ENCODE data around the gene PHC2. TPM values are rescaled to one million over a fixed set of nuclear protein-coding genes. Genes with fewer than 3 reads are reported as not detected.

The PHC2 gene
- total RNA-seq, 2 donors from 2014 or later: 60.6 to 74.8 TPM

DNA sequence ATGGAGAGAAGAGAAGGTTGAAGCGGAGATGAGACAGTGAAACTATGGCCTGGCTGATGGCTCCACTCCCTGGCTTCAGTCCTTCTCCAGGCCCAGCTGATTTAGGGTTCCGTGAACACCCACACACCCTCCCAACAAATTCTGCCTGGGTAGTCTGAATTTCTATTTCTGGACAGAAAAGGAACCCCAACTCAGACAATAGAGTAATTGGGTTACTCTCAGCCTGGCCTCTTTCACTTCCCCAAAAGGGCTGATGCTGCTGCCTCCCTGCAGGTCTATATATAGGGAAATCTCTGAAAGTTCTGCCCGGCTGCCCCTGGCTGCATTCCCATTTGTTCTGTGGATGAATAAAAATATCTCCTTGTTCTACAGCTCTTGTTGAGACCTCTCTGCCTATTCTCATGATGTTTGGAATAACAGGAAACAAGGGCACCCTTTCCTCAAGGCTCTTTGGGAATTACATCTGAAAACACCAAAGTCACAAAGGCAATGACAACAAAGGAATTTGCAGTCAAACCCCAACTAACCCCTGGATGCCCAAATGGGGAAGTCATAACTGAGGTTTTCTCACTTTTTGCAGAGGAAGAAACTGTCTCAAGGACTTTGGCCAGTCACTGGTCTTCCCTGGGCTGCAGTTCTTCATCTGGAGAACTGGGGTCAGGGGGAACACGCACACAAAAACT is 30.2 kb upstream of the PHC2 start:
- H3K9ac ChIP-seq (ENCODE audit: low read depth in 2 of 2, low read length in 2 of 2): no peak overlapping the region
- no peak for DNase-seq
- no peaks in the 10 kb centered on the region for H3K9me3 ChIP-seq
- no peaks in the 10 kb centered on the region for H3K4me1 ChIP-seq
- H3K27me3 ChIP-seq: no peaks in the 10 kb centered on the region
- no peak overlapping the region for H3K4me3 ChIP-seq
- intact Hi-C loops (cut with DNase I): loop anchor here (5.0 kb wide), 1 partner anchor 84 kb away; no protein-coding TSS in a partner anchor
- no peaks in the 10 kb centered on the region for H3K36me3 ChIP-seq
- no peak overlapping the region for H3K27ac ChIP-seq
- TF ChIP-seq, protein P1, sequence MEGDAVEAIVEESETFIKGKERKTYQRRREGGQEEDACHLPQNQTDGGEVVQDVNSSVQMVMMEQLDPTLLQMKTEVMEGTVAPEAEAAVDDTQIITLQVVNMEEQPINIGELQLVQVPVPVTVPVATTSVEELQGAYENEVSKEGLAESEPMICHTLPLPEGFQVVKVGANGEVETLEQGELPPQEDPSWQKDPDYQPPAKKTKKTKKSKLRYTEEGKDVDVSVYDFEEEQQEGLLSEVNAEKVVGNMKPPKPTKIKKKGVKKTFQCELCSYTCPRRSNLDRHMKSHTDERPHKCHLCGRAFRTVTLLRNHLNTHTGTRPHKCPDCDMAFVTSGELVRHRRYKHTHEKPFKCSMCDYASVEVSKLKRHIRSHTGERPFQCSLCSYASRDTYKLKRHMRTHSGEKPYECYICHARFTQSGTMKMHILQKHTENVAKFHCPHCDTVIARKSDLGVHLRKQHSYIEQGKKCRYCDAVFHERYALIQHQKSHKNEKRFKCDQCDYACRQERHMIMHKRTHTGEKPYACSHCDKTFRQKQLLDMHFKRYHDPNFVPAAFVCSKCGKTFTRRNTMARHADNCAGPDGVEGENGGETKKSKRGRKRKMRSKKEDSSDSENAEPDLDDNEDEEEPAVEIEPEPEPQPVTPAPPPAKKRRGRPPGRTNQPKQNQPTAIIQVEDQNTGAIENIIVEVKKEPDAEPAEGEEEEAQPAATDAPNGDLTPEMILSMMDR (IDR thresholded peaks at IDR 0.05): no peak

DNA sequence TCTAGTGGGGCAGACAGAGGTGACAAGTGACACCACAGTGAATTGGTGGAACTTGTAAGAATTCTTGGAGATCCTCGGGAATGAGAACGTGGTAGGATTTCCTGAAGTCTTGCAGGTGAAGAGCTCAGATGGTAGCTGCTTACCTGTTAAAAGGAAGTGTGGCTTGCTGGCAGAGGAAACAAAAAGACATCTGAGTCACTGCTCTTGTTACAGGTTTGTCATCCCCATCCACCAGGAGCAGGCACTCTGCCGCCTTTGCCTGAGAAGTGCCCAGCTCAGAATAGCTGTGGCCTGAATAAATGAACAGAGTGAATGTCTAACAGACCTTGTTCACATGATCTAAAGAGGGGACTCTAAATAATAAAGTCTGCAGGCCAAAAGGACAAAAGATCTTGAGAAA is 29.2 kb upstream of the PHC2 start:
- Histone ChIP-seq H3K36me3 (no peaks in the 10 kb centered on the region), H3K27me3 (no peaks in the 10 kb centered on the region), H3K4me3 (no peak overlapping the region), H3K4me1 (no peaks in the 10 kb centered on the region), H3K9me3 (no peaks in the 10 kb centered on the region), H3K27ac (no peak overlapping the region), H3K9ac (ENCODE audit: low read depth in 2 of 2, low read length in 2 of 2) (no peak overlapping the region)
- intact Hi-C loops (cut with DNase I): loop anchor here (5.0 kb wide), 1 partner anchor 83 kb away; no protein-coding TSS in a partner anchor
- TF ChIP-seq, protein P1 (IDR thresholded peaks at IDR 0.05): no peak
- no peak for DNase-seq

DNA sequence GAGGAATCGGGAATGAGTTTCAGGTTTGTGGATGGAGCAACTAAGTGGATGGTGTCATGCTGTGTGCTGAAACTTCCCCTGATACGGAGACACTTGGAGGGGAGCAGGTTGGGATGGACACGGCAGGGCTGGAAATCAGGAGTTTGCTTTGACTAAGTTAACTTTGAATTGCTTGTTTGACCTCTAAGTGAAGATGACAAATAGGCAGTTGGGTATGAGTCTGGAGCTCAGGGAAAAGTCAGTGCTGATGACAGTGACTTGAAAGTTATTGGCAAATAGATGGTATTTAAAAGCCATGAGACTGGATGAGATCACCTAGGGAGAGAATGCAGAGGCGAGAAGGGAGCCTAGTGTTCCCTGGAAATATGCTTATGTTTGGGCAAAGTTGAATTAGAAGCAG is 28.8 kb upstream of the PHC2 start:
- TF ChIP-seq, protein P1 (IDR thresholded peaks at IDR 0.05): no peak
- no peak overlapping the region for H3K9ac ChIP-seq (ENCODE audit: low read depth in 2 of 2, low read length in 2 of 2)
- H3K36me3 ChIP-seq: no peaks in the 10 kb centered on the region
- H3K4me1 ChIP-seq: no peaks in the 10 kb centered on the region
- H3K9me3 ChIP-seq: no peaks in the 10 kb centered on the region
- no peak for DNase-seq
- no peak overlapping the region for H3K27ac ChIP-seq
- no peak overlapping the region for H3K4me3 ChIP-seq
- intact Hi-C loops (cut with DNase I): loop anchor here (5.0 kb wide), 1 partner anchor 82 kb away; no protein-coding TSS in a partner anchor
- H3K27me3 ChIP-seq: no peaks in the 10 kb centered on the region

DNA sequence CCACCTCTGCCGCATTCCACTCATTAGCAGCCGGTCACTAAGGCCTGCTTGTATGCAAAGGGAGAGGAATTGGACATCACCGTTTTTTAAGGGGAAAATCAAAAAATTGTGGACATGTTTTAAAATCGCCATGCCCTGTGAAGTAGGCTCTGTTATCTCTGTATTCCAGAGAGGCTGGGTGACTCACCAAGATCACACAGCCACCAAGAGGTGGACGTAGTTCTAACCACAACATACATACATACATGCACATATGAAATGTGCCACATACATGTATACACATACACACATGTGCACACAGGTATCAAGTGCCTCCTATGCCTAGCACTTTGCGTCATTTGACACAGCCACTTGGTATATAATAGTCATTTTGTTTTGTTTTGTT is 25.6 kb upstream of the PHC2 start:
- no peaks in the 10 kb centered on the region for H3K27me3 ChIP-seq
- no peaks in the 10 kb centered on the region for H3K36me3 ChIP-seq
- H3K9me3 ChIP-seq: no peaks in the 10 kb centered on the region
- no peak overlapping the region for H3K4me3 ChIP-seq
- TF ChIP-seq, protein P1 (IDR thresholded peaks at IDR 0.05): no peak
- H3K27ac ChIP-seq: no peak overlapping the region
- H3K9ac ChIP-seq (ENCODE audit: low read depth in 2 of 2, low read length in 2 of 2): no peak overlapping the region
- intact Hi-C loops (cut with DNase I): no loop called here
- DNase-seq: no peak
- no peaks in the 10 kb centered on the region for H3K4me1 ChIP-seq

DNA sequence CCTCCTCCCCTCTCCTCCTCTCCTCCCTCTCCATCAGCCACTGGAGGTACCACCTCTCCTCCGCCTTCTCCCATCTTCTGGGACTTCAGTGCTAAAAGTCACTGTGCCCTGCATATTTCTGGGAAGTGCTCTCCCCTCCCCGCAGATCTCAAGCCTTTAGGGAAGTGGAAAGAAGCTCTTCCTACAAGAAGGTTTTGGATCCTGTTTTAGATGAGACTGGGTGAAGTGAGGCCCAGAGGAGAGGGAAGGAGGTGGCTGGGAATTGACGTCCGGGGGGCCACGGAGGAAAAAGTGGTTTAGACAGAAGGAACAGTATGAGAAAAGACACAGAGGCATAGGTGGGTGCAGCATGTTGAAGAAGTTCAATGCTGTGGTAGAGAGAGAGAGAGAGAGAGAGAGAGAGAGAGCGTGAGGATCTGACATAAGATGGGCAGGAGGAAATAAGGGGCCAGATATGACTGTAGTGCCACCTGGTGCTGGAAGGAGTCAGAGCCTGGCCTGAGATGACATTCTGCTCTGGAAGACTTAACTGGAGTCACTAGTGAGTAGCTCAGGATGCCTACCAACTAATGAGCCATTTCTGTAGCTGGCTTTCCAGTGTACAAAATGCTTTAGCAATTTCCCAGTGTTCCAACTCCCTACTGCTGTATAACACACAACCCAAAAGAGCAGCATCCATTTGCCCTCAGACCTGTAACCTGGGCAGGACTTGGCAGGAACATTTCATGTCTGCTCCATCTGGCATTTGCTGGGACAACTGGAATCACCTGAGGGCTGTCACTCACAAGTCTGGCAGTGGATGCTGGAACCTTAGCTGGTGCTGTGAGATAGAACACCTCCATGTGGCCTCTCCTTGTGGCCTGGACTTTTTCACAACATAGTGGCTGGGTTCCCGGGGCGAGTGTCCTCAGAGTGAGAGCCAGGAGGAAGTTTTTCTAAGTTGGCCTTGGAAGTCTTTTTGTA is 24.9 kb upstream of the PHC2 start:
- Histone ChIP-seq H3K27ac (no peak overlapping the region), H3K4me3 (no peak overlapping the region), H3K9me3 (no peaks in the 10 kb centered on the region), H3K36me3 (no peaks in the 10 kb centered on the region), H3K27me3 (no peaks in the 10 kb centered on the region), H3K9ac (ENCODE audit: low read depth in 2 of 2, low read length in 2 of 2) (no peak overlapping the region), H3K4me1 (no peaks in the 10 kb centered on the region)
- TF ChIP-seq, protein P1 (IDR thresholded peaks at IDR 0.05): peak; percentile 34
- peak; percentile 38 for DNase-seq
- intact Hi-C loops (cut with DNase I): no loop called here

Measured in colonic mucosa (tissue), 4 donors.